ENCODE measurements around the gene WDR91.
"Not testable (repeated sequence)": the region's sequence is repeated elsewhere in the genome, so short reads cannot be mapped to it uniquely, and the experiment has no call there.

Gene WDR91

DNA sequence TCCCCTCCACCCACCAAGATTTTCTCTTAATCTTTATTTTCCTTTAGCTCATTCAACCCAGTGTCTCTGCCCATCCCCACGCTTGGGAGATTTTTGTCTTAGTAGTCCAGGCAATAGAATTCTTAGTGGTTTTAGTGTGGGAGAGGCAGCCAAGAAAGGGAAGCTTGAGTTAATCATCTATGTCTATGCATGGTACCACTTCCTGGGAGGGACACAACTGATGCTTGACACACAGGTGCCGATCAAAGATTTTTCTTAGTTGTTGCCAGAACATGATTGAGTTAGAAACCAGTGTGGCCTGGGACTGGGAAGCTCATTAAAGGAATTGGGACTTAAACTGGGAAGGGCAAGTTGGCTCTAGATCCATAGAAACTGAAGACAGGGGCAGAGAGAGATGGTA is 25.4 kb upstream of the WDR91 start:
- Histone ChIP-seq H3F3A (ENCODE audit: low read depth) (no peaks in the 10 kb centered on the region), H2AFZ (ENCODE audit: low read length) (no peak overlapping the region), H3K36me3 (ENCODE audit: insufficient read depth, low read length) (no peaks in the 10 kb centered on the region), H3K4me1 (ENCODE audit: insufficient read depth, low read length, poor library complexity, severe bottlenecking) (no peaks in the 10 kb centered on the region), H3K9ac (ENCODE audit: low read depth, low read length, poor library complexity, severe bottlenecking) (no peak overlapping the region), H3K9me2 (replicated peaks; ENCODE audit: low read depth, low read length) (no peaks in the 10 kb centered on the region), H3K9me3 (ENCODE audit: insufficient read depth, low read depth, low read length) (no peaks in the 10 kb centered on the region), H3K79me2 (ENCODE audit: insufficient read depth, low read length) (no peaks in the 10 kb centered on the region), H4K20me1 (ENCODE audit: insufficient read depth, low read length, poor library complexity, severe bottlenecking) (no peaks in the 10 kb centered on the region), H3K4me3 (ENCODE audit: low read length, poor library complexity, severe bottlenecking) (no peak overlapping the region), H3K27me3 (ENCODE audit: insufficient read depth, low read length, poor library complexity, severe bottlenecking) (no peaks in the 10 kb centered on the region), H3K4me2 (ENCODE audit: low read depth, low read length, poor library complexity, severe bottlenecking) (no peak overlapping the region)
- TF ChIP-seq, protein P1, sequence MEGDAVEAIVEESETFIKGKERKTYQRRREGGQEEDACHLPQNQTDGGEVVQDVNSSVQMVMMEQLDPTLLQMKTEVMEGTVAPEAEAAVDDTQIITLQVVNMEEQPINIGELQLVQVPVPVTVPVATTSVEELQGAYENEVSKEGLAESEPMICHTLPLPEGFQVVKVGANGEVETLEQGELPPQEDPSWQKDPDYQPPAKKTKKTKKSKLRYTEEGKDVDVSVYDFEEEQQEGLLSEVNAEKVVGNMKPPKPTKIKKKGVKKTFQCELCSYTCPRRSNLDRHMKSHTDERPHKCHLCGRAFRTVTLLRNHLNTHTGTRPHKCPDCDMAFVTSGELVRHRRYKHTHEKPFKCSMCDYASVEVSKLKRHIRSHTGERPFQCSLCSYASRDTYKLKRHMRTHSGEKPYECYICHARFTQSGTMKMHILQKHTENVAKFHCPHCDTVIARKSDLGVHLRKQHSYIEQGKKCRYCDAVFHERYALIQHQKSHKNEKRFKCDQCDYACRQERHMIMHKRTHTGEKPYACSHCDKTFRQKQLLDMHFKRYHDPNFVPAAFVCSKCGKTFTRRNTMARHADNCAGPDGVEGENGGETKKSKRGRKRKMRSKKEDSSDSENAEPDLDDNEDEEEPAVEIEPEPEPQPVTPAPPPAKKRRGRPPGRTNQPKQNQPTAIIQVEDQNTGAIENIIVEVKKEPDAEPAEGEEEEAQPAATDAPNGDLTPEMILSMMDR (conservative IDR thresholded peaks at IDR 0.05; ENCODE audit: low read length) = no peak
- TF ChIP-seq EZH2phosphoT487 (IDR thresholded peaks at IDR 0.05; ENCODE audit: borderline replicate concordance) = no peak

DNA sequence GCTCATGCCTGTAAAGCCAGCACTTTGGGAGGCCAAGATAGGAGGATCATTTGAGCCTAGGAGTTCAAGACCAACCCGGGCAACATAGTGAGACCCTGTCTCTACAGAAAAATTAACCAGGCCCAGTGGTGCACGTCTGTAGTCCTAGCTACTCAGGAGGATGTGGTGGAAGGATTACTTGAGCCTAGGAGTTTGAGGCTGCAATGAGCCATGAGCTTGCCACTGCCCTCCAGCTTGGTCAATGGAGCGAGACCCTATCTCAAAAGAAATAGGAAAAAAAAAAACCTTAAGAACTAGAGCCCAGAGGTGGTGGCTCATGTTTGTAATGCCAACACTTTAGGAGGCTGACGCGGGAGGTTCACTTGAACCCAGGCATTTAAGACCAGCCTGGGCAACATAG is 24.5 kb upstream of the WDR91 start:
- Histone ChIP-seq H3K4me1 (ENCODE audit: insufficient read depth, low read length, poor library complexity, severe bottlenecking) (no peaks in the 10 kb centered on the region), H3K9me2 (replicated peaks; ENCODE audit: low read depth, low read length) (no peaks in the 10 kb centered on the region), H3K4me3 (ENCODE audit: low read length, poor library complexity, severe bottlenecking) (no peak overlapping the region), H3K9me3 (ENCODE audit: insufficient read depth, low read depth, low read length) (no peaks in the 10 kb centered on the region), H3K9ac (ENCODE audit: low read depth, low read length, poor library complexity, severe bottlenecking) (no peak overlapping the region), H3K36me3 (ENCODE audit: insufficient read depth, low read length) (no peaks in the 10 kb centered on the region), H3F3A (ENCODE audit: low read depth) (no peaks in the 10 kb centered on the region), H3K4me2 (ENCODE audit: low read depth, low read length, poor library complexity, severe bottlenecking) (no peak overlapping the region), H3K79me2 (ENCODE audit: insufficient read depth, low read length) (no peaks in the 10 kb centered on the region), H4K20me1 (ENCODE audit: insufficient read depth, low read length, poor library complexity, severe bottlenecking) (no peaks in the 10 kb centered on the region), H3K27me3 (ENCODE audit: insufficient read depth, low read length, poor library complexity, severe bottlenecking) (no peaks in the 10 kb centered on the region), H2AFZ (ENCODE audit: low read length) (no peak overlapping the region)
- TF ChIP-seq, protein P1 (conservative IDR thresholded peaks at IDR 0.05; ENCODE audit: low read length) = no peak
- no peak for TF ChIP-seq EZH2phosphoT487 (IDR thresholded peaks at IDR 0.05; ENCODE audit: borderline replicate concordance)

DNA sequence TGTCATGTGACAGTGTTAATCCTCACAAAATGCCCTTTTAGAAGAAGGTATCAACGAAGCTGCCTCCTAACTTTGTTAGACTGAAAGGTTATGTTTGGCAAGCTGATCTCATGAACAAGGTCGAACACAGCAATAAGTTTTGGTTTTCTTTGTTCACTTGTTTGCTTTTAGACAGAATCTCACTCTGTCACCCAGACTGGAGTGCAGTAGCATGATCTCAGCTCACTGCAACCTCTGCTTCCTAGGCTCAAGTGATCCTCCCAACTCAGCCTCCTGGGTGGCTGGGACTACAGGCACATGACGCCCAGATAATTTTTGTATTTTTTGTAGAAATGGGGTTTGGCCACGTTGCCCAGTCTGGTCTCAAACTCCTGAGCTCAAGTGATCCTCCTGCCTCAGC is 23.4 kb upstream of the WDR91 start:
- Histone ChIP-seq H2AFZ (ENCODE audit: low read length) (no peak overlapping the region), H3K27me3 (ENCODE audit: insufficient read depth, low read length, poor library complexity, severe bottlenecking) (no peaks in the 10 kb centered on the region), H3K9ac (ENCODE audit: low read depth, low read length, poor library complexity, severe bottlenecking) (no peak overlapping the region), H3K9me2 (replicated peaks; ENCODE audit: low read depth, low read length) (no peaks in the 10 kb centered on the region), H3K4me2 (ENCODE audit: low read depth, low read length, poor library complexity, severe bottlenecking) (no peak overlapping the region), H3K36me3 (ENCODE audit: insufficient read depth, low read length) (no peaks in the 10 kb centered on the region), H3K4me3 (ENCODE audit: low read length, poor library complexity, severe bottlenecking) (no peak overlapping the region), H3K9me3 (ENCODE audit: insufficient read depth, low read depth, low read length) (no peaks in the 10 kb centered on the region), H3K4me1 (ENCODE audit: insufficient read depth, low read length, poor library complexity, severe bottlenecking) (no peaks in the 10 kb centered on the region), H3K79me2 (ENCODE audit: insufficient read depth, low read length) (no peaks in the 10 kb centered on the region), H4K20me1 (ENCODE audit: insufficient read depth, low read length, poor library complexity, severe bottlenecking) (no peaks in the 10 kb centered on the region), H3F3A (ENCODE audit: low read depth) (no peaks in the 10 kb centered on the region)
- TF ChIP-seq, protein P1 (conservative IDR thresholded peaks at IDR 0.05; ENCODE audit: low read length) = no peak
- no peak for TF ChIP-seq EZH2phosphoT487 (IDR thresholded peaks at IDR 0.05; ENCODE audit: borderline replicate concordance)

DNA sequence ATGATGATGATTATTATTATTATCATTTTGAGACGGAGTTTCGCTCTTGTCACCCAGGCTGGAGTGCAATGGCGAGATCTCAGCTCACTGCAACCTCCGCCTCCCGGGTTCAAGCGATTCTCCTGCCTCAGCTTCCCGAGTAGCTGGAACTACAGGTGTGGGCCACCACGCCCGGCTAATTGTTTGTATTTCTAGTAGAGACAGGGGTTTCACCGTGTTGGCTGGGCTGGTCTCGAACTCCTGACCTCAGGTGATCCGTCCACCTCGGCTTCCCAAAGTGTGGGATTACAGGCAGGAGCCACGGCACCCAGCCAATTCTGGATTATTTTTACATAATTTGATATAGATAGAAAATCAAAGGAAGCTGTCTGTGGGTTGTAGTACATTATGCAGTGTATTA is 22.8 kb upstream of the WDR91 start:
- H3K4me1 ChIP-seq (ENCODE audit: insufficient read depth, low read length, poor library complexity, severe bottlenecking); H4K20me1 ChIP-seq (ENCODE audit: insufficient read depth, low read length, poor library complexity, severe bottlenecking); H3K9me3 ChIP-seq (ENCODE audit: insufficient read depth, low read depth, low read length); H3F3A ChIP-seq (ENCODE audit: low read depth); H3K4me2 ChIP-seq (ENCODE audit: low read depth, low read length, poor library complexity, severe bottlenecking); H3K9me2 ChIP-seq (replicated peaks; ENCODE audit: low read depth, low read length); H3K9ac ChIP-seq (ENCODE audit: low read depth, low read length, poor library complexity, severe bottlenecking); H3K79me2 ChIP-seq (ENCODE audit: insufficient read depth, low read length); H2AFZ ChIP-seq (ENCODE audit: low read length); H3K4me3 ChIP-seq (ENCODE audit: low read length, poor library complexity, severe bottlenecking); H3K36me3 ChIP-seq (ENCODE audit: insufficient read depth, low read length); H3K27me3 ChIP-seq (ENCODE audit: insufficient read depth, low read length, poor library complexity, severe bottlenecking): not testable (repeated sequence)
